ENCODE measurements around the gene FOSL2.
A peak's percentile ranks its signal among the peaks of the same experiment; 100 is the strongest.

Gene FOSL2

GRCh38 chr2:28435814-28436351 lies 43.2 kb downstream of the FOSL2 start:
- no peak for TF ChIP-seq CTCF (IDR thresholded peaks at IDR 0.05; ENCODE audit: insufficient read depth, low read depth, low read length, missing control alignments)
- DNase-seq (ENCODE audit: low read depth), result peak; percentile 37
- H3K4me3 ChIP-seq (ENCODE audit: low read length), result no peak overlapping the region

- DNase-seq (ENCODE audit: low read depth), result peak; percentile 99
- TF ChIP-seq CTCF (IDR thresholded peaks at IDR 0.05; ENCODE audit: insufficient read depth, low read depth, low read length, missing control alignments), result no peak
These were observed 43.9 kb downstream of the FOSL2 start for GRCh38 chr2:28436525-28437051.

GRCh38 chr2:28437149-28437835 lies 44.6 kb downstream of the FOSL2 start:
- peak; percentile 9 for TF ChIP-seq CTCF (IDR thresholded peaks at IDR 0.05; ENCODE audit: insufficient read depth, low read depth, low read length, missing control alignments)
- H3K4me3 ChIP-seq (ENCODE audit: low read length), result peak overlapping the region; percentile 9
- peak; percentile 97 for DNase-seq (ENCODE audit: low read depth)

More at GRCh38 chr2:28436525-28437051, 43.9 kb downstream of the FOSL2 start:
- peak overlapping the region; percentile 9 for H3K4me3 ChIP-seq (ENCODE audit: low read length)

- no peak for DNase-seq (ENCODE audit: low read depth)
- H3K4me3 ChIP-seq (ENCODE audit: low read length), result no peak overlapping the region
- no peak for TF ChIP-seq CTCF (IDR thresholded peaks at IDR 0.05; ENCODE audit: insufficient read depth, low read depth, low read length, missing control alignments)
These were observed 45.3 kb downstream of the FOSL2 start for GRCh38 chr2:28437918-28438317.

- no peak for TF ChIP-seq CTCF (IDR thresholded peaks at IDR 0.05; ENCODE audit: insufficient read depth, low read depth, low read length, missing control alignments)
- H3K4me3 ChIP-seq (ENCODE audit: low read length), result no peak overlapping the region
- DNase-seq (ENCODE audit: low read depth), result no peak
These were observed 45.9 kb downstream of the FOSL2 start for GRCh38 chr2:28438532-28439063.

- DNase-seq (ENCODE audit: low read depth), result no peak
- TF ChIP-seq CTCF (IDR thresholded peaks at IDR 0.05; ENCODE audit: insufficient read depth, low read depth, low read length, missing control alignments), result no peak
- H3K4me3 ChIP-seq (ENCODE audit: low read length), result no peak overlapping the region
These were observed 46.5 kb downstream of the FOSL2 start for GRCh38 chr2:28439127-28439526.
